NCI-H146 (cell line): ENCODE data around the gene ZNF79.

Source experiments
- DNase-seq: peaks from one replicate; lab custom pipeline; 2025; lab: John Stamatoyannopoulos, UW

The ZNF79 gene

GRCh38 chr9:127398715-127399400, 25.3 kb upstream of the ZNF79 start:
- DNase-seq: no peak

GRCh38 chr9:127399736-127400269, 24.4 kb upstream of the ZNF79 start:
- DNase-seq: no peak

GRCh38 chr9:127402401-127403090, 21.6 kb upstream of the ZNF79 start:
- DNase-seq: no peak

- no peak for DNase-seq
Measured at GRCh38 chr9:127403507-127404192, 20.5 kb upstream of the ZNF79 start.

- no peak for DNase-seq
Measured at GRCh38 chr9:127404631-127405030, 19.6 kb upstream of the ZNF79 start.

- DNase-seq: no peak
Measured at GRCh38 chr9:127405344-127406125, 18.6 kb upstream of the ZNF79 start.

GRCh38 chr9:127406799-127407491, 17.2 kb upstream of the ZNF79 start:
- no peak for DNase-seq

GRCh38 chr9:127407492-127407843, 16.7 kb upstream of the ZNF79 start:
- peak; percentile 60 for DNase-seq

GRCh38 chr9:127411122-127411521, 13.1 kb upstream of the ZNF79 start:
- DNase-seq: no peak

GRCh38 chr9:127415141-127415540, 9.0 kb upstream of the ZNF79 start:
- no peak for DNase-seq

- DNase-seq: no peak
Measured at GRCh38 chr9:127415657-127416056, 8.5 kb upstream of the ZNF79 start.

- DNase-seq: peak; percentile 4
Measured at GRCh38 chr9:127417131-127418036, 6.8 kb upstream of the ZNF79 start.

GRCh38 chr9:127418037-127418471, 6.1 kb upstream of the ZNF79 start:
- peak; percentile 19 for DNase-seq

- no peak for DNase-seq
Measured at GRCh38 chr9:127419348-127419747, 4.8 kb upstream of the ZNF79 start.

- no peak for DNase-seq
Measured at GRCh38 chr9:127421057-127421456, 3.1 kb upstream of the ZNF79 start.

- DNase-seq: no peak
Measured at GRCh38 chr9:127422133-127422782, 1.9 kb upstream of the ZNF79 start.

- DNase-seq: no peak
Measured at GRCh38 chr9:127422787-127423186, 1.4 kb upstream of the ZNF79 start.

- DNase-seq: no peak
Measured at GRCh38 chr9:127423476-127423933, 677 bp upstream of the ZNF79 start.

- no peak for DNase-seq
Measured at GRCh38 chr9:127424676-127424999, 456 bp downstream of the ZNF79 start.

- no peak for DNase-seq
Measured at GRCh38 chr9:127426756-127427155, 2.6 kb downstream of the ZNF79 start.
